Ishikawa (cell line): ENCODE results near the gene TACC2.

ENCODE experiments used
- CEBPB ChIP-seq: IDR thresholded peaks from 2 replicates; pipeline ENCODE4 v1.6.1; 2012
- USF1 ChIP-seq: IDR thresholded peaks from 2 replicates; pipeline ENCODE4 v1.6.1; 2012
- TF ChIP-seq, protein P1 (sequence below): IDR thresholded peaks from 2 replicates; pipeline ENCODE4 v1.6.1; 2012; ENCODE audit warnings: low read depth, mild to moderate bottlenecking

DNA sequence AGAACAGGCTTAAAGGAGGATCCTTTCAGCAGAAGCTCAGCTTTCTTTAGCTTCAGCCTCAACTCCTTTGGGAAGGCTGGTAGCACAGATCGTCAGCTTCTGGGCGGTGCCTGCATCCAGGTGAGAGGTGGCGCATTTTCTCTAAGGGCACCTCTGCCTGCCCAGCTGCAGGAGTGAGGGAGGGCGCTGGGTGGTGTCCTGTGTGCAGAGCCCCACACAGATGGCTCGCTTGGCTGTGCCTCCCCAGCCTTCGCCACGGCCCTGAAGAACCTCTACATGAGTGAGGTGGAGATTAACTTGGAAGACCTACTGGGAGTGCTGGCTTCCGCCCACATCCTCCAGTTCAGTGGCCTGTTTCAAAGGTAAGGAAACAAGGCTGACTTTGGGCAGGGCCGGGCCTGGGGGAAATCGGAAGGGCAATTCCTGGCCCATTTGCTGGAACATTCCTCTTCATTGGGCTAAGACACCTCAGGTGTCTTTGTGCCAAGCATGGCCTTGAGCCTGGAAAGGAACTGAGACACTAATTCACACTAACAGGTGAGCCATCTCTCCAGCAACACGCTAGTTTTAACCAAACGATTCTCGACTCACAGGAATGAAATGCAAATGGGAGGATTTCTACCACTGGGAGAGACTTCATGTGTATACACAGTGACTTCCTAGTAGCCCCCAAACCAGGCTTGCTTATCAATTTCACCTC, 302.0 kb downstream of the TACC2 start:
- no peak for TF ChIP-seq CEBPB
- TF ChIP-seq USF1 = no peak
- TF ChIP-seq, protein P1, sequence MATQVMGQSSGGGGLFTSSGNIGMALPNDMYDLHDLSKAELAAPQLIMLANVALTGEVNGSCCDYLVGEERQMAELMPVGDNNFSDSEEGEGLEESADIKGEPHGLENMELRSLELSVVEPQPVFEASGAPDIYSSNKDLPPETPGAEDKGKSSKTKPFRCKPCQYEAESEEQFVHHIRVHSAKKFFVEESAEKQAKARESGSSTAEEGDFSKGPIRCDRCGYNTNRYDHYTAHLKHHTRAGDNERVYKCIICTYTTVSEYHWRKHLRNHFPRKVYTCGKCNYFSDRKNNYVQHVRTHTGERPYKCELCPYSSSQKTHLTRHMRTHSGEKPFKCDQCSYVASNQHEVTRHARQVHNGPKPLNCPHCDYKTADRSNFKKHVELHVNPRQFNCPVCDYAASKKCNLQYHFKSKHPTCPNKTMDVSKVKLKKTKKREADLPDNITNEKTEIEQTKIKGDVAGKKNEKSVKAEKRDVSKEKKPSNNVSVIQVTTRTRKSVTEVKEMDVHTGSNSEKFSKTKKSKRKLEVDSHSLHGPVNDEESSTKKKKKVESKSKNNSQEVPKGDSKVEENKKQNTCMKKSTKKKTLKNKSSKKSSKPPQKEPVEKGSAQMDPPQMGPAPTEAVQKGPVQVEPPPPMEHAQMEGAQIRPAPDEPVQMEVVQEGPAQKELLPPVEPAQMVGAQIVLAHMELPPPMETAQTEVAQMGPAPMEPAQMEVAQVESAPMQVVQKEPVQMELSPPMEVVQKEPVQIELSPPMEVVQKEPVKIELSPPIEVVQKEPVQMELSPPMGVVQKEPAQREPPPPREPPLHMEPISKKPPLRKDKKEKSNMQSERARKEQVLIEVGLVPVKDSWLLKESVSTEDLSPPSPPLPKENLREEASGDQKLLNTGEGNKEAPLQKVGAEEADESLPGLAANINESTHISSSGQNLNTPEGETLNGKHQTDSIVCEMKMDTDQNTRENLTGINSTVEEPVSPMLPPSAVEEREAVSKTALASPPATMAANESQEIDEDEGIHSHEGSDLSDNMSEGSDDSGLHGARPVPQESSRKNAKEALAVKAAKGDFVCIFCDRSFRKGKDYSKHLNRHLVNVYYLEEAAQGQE = no peak
